AG09309 (cell line): ENCODE data around the gene CXCL12.

Experiments
- DNase-seq: peaks from one replicate; pipeline ENCODE4 v3.0.0-alpha.2; 2010; ENCODE audit warnings: low read depth
- H3K4me3 ChIP-seq: 2 replicates; pipeline ENCODE4 v1.5.1; 2011; ENCODE audit warnings: mild to moderate bottlenecking, low read depth, low read length, moderate library complexity; ENCODE audit not compliant: control insufficient read depth
- CTCF ChIP-seq: IDR thresholded peaks from 2 replicates; pipeline ENCODE4 v1.5.1; 2011; ENCODE audit warnings: mild to moderate bottlenecking, low read depth, low read length, inconsistent platforms; ENCODE audit not compliant: insufficient read depth, control insufficient read depth; ENCODE audit errors: missing control alignments

CXCL12 gene

GRCh38 chr10:44400541-44400940, 15.6 kb upstream of the CXCL12 start:
- DNase-seq, result no peak
- TF ChIP-seq CTCF, result no peak
- no peak overlapping the region for H3K4me3 ChIP-seq

DNA sequence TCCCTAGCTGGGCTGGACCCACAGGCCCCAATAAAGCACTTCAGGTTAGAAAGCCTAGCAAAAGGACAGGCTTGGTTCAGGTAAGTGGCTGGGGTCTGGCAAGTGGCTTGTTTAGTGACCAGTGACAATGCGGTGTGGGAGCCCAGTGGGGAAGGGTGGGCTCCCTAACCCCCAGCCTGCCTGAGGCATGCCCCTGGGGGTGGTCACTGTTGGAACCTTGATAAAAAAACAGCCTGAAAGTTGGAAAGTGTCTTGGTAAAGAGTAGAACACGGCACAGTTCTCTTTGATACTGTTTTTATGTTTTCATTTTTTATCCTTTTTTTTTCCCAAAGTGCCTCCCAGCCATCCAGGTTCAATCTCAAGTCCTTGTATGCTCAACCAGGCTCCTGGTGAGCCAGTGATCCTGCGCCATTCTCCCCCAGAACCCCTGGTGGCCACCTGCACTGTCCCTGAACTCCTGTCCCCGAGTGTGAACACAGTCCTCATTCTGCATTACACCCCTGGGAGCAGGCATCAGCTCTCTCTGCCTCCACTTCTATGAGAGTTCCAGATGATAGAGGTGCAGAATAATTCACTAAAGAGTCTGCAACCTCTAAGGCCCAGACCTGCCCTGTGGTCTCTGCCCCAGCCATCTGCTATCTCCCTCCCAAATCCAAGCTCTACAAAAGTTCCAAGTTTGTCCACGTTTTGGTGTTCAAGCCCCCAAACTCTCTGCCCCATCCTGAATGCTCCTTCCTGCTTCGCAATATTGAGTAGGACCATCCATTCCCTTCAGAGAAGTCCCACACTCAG, 15.0 kb upstream of the CXCL12 start:
- no peak for DNase-seq
- H3K4me3 ChIP-seq, result no peak overlapping the region
- no peak for TF ChIP-seq CTCF

DNA sequence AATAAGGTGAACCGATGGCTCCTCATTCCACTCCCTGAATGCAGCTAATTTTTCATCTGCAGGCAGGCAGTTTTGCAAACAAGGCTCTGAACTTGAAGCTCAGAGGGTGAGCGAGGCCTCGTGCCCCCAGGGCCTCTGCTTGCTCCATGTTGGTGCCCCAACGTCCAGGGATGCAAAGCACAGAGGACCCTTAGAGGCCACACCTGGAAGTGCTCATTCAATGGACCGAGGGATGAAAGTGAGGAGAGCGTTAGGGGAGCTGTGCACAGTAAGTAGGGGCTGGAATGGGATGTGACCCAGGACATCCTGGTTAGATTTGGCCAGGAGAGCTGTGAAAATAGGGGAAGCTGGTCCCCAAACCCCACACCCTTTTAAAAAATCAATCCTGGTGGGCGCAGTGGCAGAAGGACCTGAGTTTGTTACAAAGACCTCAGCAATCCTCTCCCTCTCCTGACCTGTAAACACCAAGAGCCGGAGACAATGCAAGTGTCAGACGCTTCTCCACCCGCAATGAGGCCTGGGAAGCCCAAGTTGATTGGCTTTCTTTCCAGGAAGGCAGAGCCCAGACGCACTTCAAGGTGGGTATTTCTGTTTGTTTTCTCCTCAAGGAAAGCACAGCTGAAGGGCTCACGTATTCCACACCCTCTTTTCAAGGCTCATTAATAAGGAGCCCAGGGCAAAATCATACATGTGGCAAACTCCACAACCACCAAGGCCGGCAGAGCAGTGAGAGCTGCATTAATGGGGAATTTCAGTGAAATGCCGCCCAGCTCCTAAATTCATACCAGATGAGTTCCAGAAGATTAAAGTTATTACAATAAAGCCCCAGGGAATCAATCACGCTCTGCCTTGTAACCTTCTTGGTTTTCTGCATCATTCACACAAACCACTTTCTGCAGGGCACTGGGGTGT, 14.1 kb upstream of the CXCL12 start:
- DNase-seq, result peak; percentile 62
- H3K4me3 ChIP-seq, result no peak overlapping the region
- TF ChIP-seq CTCF, result no peak

GRCh38 chr10:44398271-44398670, 13.4 kb upstream of the CXCL12 start:
- TF ChIP-seq CTCF, result no peak
- no peak for DNase-seq
- H3K4me3 ChIP-seq, result no peak overlapping the region

- DNase-seq, result no peak
- TF ChIP-seq CTCF, result no peak
- H3K4me3 ChIP-seq, result no peak overlapping the region
These were observed 12.8 kb upstream of the CXCL12 start for GRCh38 chr10:44397476-44398225.

- H3K4me3 ChIP-seq, result no peak overlapping the region
- DNase-seq, result no peak
- no peak for TF ChIP-seq CTCF
These were observed 11.8 kb upstream of the CXCL12 start for GRCh38 chr10:44396671-44397191.
